GM19324 (cell line): Measurements from ENCODE around the gene RAB4B.
"Not testable (repeated sequence)": the region's sequence is repeated elsewhere in the genome, so short reads cannot be mapped to it uniquely, and the experiment has no call there.

ENCODE experiments used
- ATAC-seq: cut with Tn5 transposase; IDR thresholded peaks from one replicate; pipeline ENCODE4 v1.9.1; 2021; ENCODE audit warnings: mild to moderate bottlenecking, moderate library complexity; ENCODE audit not compliant: unreplicated experiment, low FRiP score

The RAB4B gene

DNA sequence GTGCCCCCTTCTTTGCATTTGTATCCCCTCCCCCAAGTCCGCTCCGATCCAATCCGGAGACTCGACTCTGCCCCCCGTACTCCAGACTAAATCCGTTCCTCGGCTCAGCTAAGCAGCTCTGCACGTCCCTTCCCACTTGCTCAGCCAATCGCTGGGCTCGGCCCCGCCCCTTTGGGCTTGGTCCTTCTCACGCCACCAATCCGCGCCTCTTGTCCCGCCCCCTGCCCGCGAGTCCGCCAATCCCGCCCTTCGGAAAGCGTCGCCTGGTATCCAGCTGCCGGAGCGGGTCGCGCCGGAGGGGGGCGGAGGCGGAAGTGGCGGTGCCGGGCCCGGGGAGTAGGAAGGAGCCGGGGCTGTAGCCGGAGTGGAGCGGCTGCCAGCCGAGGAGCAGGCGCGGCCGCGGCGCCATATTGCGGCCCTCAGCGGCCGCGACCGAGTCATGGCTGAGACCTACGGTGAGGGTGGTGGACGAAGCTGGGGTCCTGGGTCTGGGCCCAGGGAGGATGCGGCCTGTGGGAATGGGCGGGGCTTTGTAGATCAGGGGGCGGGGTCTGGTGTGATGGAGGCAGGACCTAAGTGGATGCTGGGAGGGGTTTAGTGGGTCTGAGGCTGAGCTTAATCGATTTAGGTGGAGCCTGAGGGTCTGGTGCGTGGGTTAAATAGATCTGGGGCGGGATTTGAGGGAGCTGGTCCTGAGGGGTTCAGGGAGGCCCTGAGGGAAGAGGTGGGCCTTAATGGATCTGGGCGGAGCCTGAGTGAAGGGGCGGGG is at the start of gene RAB4B:
Gene RAB4B (plus strand): TSS at position 311 of the 769 bp plus-strand sequence. CDS start 129 bp downstream, at position 440.
- ATAC-seq, result peak; percentile 77

DNA sequence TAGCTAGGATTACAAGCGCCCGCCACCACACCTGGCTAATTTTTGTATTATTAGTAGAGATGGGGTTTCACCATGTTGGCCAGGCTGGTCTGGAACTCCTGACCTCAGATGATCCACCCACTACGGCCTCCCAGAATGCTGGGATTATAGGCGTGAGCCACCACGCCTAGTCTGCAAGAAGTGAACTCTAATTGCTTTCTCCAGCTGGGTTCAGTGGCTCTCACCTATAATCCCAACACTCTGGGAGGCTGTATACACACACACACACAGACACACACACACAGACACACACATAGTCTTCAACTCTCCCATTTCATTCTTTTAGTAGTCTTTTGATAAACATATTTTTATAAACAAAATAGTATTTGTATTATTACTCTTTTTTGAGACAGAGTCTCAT is 48.0 kb upstream of the RAB4B start:
- ATAC-seq, result not testable (repeated sequence)

- not testable (repeated sequence) for ATAC-seq
Measured at GRCh38 chr19:40732304-40732703, 45.7 kb upstream of the RAB4B start.

DNA sequence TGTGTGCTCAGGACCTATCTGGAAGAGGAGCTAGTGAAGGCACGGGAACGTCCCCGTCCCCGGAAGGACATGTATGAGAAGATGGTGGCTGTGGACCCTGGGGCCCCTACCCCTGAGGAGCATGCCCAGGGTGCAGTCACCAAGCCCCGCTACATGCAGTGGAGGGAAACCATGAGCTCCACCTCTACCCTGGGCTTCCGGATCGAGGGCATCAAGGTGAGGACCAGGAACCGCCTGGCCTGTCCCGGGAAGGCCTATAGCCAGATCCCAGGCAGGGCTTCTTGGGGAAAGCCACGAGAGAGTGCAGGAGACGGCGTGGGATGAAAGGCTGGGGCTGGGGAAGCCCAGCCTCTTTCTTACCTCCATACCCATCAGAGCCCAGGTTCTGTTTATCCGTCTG is 44.9 kb upstream of the RAB4B start:
- no peak for ATAC-seq

DNA sequence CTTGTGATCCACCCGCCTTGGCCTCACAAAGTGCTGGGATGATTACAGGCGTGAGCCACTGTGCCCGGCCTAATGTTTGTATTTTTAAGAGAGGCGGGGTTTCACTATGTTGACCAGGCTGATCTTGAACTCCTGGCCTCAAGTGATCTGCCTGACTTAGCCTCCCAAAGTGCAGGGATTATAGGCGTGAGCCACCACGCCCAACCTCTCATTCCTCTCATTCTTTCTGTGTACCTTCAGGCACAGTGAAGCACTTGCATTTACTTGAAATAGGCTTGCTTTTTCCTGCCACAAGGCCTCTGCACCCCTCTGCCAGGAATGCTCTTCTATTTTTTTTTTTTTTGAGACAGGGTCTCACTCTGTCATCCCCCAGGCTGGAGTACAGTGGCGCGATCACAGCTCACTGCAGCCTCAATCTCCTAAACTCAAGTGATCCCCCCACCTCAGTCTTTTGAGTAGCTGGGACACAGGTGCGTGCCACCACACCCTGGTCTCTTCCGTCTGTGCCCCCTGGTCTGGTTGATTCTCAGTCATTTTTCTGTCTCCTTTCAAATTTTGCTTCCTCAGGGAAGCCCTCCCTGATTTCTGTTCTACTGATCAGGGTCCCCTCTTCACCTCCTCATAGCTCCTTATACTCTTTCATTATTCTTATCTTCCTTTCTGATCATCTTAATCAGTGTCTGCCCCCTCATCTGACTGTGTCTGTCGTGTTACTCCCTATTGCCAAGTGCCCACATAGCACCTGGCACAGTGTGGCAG is 42.9 kb upstream of the RAB4B start:
- ATAC-seq, result no peak

GRCh38 chr19:40736661-40737060 is 41.4 kb upstream of the RAB4B start:
- no peak for ATAC-seq

DNA sequence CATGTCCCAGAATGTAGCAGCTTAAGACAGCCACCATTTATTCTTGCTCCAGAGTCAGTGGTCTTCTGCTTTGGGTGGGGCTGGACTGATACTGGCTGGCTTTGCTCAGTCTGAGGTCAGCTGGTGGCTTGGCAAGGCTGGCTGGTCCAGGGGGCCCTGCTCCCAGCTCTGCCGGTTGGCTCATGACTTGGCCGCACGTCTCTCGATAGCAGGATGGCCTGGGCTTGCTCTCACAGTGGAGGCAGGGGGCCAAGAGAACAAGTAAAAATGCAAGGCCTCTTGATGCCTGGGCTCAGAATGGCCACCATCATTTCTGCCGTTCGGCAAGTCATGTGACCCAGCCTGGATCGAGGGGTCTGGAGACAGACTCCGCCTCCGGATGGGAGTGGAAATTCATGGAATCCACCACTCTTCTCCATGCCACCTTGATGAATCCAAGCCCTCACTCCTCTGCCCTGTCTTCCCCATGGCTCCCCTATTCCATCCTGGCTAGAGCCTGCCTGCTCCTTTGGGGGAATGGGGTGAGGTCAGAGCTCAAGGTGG is 40.9 kb upstream of the RAB4B start:
- no peak for ATAC-seq

- ATAC-seq, result no peak
Measured at GRCh38 chr19:40739030-40739839, 38.8 kb upstream of the RAB4B start.

- no peak for ATAC-seq
Measured at GRCh38 chr19:40739871-40740703, 38.0 kb upstream of the RAB4B start.

- ATAC-seq, result no peak
Measured at GRCh38 chr19:40740747-40741146, 37.3 kb upstream of the RAB4B start.

- no peak for ATAC-seq
Measured at GRCh38 chr19:40741527-40742390, 36.3 kb upstream of the RAB4B start.

DNA sequence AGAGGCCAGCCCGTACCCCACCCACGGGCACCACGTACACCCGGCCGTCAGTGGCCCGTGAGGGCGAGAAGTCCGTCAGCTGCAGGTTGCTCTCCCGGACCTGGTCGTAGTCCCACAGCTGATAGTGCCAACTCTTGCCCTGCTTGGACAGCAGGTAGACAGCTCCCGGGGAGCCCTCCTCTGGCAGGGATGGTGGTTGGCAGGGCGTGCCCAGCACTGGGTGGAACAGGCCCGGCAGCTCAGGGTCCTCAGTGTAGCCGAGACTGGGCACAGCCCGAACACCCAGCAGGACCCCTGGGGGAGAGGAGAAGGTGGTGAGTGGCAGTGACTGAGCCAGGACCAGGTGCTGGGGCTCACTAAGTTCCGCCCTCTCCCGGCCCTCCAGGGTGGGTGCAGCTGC is 35.6 kb upstream of the RAB4B start:
- ATAC-seq, result no peak

- ATAC-seq, result no peak
Measured at GRCh38 chr19:40742886-40743285, 35.2 kb upstream of the RAB4B start.

DNA sequence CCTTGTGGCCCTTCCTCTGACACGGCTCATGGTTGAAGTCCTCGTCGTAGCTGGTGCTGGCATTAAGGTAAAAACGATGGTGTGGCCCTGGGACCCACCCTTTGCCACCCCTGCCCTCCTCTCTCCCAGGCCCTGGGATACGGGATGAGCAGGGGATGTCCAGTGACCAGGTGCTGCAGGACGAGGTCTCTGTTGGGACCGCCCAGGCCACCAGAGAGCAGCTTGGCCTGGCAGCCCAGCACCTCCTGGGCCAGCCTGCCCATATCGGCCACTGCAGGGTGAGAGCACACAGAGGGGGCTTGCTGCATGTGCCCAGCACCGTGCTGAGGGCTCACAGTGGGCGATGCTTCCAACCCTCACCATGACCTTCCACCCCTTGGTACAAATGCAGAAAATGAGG is 34.1 kb upstream of the RAB4B start:
- ATAC-seq, result no peak

- ATAC-seq, result no peak
Measured at GRCh38 chr19:40744554-40745401, 33.3 kb upstream of the RAB4B start.

GRCh38 chr19:40745402-40745780 is 32.7 kb upstream of the RAB4B start:
- ATAC-seq, result no peak

- no peak for ATAC-seq
Measured at GRCh38 chr19:40747536-40747935, 30.5 kb upstream of the RAB4B start.
